NCI-H446 (cell line): ENCODE results near the gene CLEC4G.
"Not testable (repeated sequence)": the region's sequence is repeated elsewhere in the genome, so short reads cannot be mapped to it uniquely, and the experiment has no call there.

ENCODE experiments used
- DNase-seq, 2 experiments: peaks; one replicate each; lab custom pipeline; 2025; lab: John Stamatoyannopoulos, UW

CLEC4G gene

GRCh38 chr19:7746903-7747884, 15.3 kb upstream of the CLEC4G start, which contains the start of gene CD209:
CD209 (minus strand) TSS chr19:7747534; CDS start chr19:7747511, 23 bp downstream.
- DNase-seq, result no peak

GRCh38 chr19:7746306-7746705, 14.4 kb upstream of the CLEC4G start:
- DNase-seq, result not testable (repeated sequence)

- no peak for DNase-seq
Observed at GRCh38 chr19:7744871-7745650, 13.2 kb upstream of the CLEC4G start.

GRCh38 chr19:7744199-7744786, 12.4 kb upstream of the CLEC4G start:
- DNase-seq, result no peak

GRCh38 chr19:7743425-7743841, 11.5 kb upstream of the CLEC4G start:
- DNase-seq, result no peak

GRCh38 chr19:7742991-7743390, 11.1 kb upstream of the CLEC4G start:
- no peak for DNase-seq

- peak in 1 of 2 experiments; percentile 7 for DNase-seq
Observed at GRCh38 chr19:7742575-7742974, 10.7 kb upstream of the CLEC4G start.

GRCh38 chr19:7740682-7741054, 8.8 kb upstream of the CLEC4G start:
- DNase-seq, result no peak

GRCh38 chr19:7739801-7740681, 8.1 kb upstream of the CLEC4G start:
- no peak for DNase-seq

- DNase-seq, result no peak
Observed at GRCh38 chr19:7739211-7739755, 7.4 kb upstream of the CLEC4G start.

GRCh38 chr19:7738023-7738422, 6.1 kb upstream of the CLEC4G start:
- DNase-seq, result no peak

GRCh38 chr19:7737215-7737614, 5.3 kb upstream of the CLEC4G start:
- DNase-seq, result no peak

- no peak for DNase-seq
Observed at GRCh38 chr19:7736148-7736547, 4.2 kb upstream of the CLEC4G start.

GRCh38 chr19:7734220-7735203, 2.6 kb upstream of the CLEC4G start:
- no peak for DNase-seq

- DNase-seq, result no peak
Observed at GRCh38 chr19:7733376-7733775, 1.5 kb upstream of the CLEC4G start.

GRCh38 chr19:7731615-7732014, 295 bp downstream of the CLEC4G start:
- no peak for DNase-seq

- DNase-seq, result no peak
Observed at GRCh38 chr19:7731218-7731595, 703 bp downstream of the CLEC4G start.

GRCh38 chr19:7730286-7731217, 1.4 kb downstream of the CLEC4G start:
- no peak for DNase-seq

GRCh38 chr19:7729831-7730285, 2.1 kb downstream of the CLEC4G start:
- no peak for DNase-seq
